Coronary artery (tissue), 2 donors: Measurements from ENCODE around the gene EPB41L2.

Experiments used
- DNase-seq: peaks from one replicate; pipeline ENCODE4 v3.0.0-alpha.2; 2017; ENCODE audit warnings: low spot score
- H3K27ac ChIP-seq, 2 donors: fragments of 200-600 bp; sonication (generic); one replicate each; pipeline ENCODE4 v1.5.1; 2016 to 2019
- H3K4me3 ChIP-seq: fragments of 200-600 bp; sonication (generic); 2 replicates; pipeline ENCODE4 v1.5.1; 2016; ENCODE audit warnings: mild to moderate bottlenecking, moderate library complexity
- CTCF ChIP-seq: fragments of 200-600 bp; sonication (generic); IDR thresholded peaks from one replicate; pipeline ENCODE4 v1.5.1; 2019; ENCODE audit warnings: antibody characterized with exemption

The EPB41L2 gene

GRCh38 chr6:130965656-130966055, 97.4 kb downstream of the EPB41L2 start:
- no peak for TF ChIP-seq CTCF
- Histone ChIP-seq H3K27ac (no peak overlapping the region), H3K4me3 (no peak overlapping the region)
- DNase-seq: no peak

DNA sequence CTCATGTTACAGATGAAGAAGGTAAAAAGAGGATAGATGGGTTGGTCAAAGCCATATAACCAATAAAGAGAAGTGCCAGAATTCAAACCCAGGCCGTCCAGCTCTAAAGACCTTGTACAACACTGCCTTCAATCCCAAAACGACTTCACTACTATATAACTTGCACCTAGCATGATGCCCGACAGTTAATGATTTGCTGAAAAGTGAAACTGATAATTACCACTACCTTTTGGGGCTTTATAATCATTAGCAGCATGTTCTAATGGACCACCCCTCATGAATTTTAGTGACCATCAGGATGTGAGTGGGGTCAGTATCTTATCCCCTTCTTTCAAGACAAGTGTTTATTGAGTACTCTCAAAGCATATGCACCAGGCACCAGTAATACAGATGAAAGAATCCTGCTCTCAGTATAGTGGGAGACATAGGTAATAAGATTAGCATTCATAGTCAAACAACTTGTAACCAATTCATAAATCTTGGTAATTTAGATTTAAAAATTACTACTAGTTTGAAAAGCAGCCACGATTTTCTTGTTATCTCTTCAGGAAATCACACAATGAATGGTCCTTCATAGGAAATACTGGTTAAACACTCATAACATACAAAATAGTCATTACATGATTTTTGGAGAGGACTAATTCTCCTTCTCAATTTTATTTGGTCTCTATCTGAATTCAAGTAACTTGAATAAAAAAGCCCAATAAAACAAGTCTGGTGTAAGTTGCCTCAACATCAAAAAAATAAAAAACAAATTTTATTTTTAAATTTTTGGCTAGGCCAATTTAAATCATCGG, 98.0 kb downstream of the EPB41L2 start:
- Histone ChIP-seq H3K4me3 (no peak overlapping the region), H3K27ac (peak overlapping the region in 1 of 2 donors; percentile 20)
- no peak for TF ChIP-seq CTCF
- DNase-seq: no peak

DNA sequence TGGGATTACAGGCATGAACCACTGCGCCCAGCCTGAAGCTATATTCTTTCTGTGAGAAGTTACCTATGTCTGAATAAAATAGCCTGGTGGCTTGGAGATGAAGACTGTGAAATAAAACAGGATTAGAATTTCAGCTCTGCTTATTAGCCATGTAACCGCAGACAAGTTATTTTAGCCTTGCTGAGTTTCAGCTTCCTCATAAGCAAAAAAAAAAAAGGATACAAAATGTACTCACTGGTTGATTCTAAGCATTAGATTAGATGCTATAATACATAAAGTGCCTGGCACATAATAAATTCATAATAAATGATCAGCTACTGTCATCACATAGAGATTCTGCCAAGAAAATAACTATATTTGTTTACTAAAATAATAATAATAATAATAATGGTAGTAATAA, 98.8 kb downstream of the EPB41L2 start:
- Histone ChIP-seq H3K4me3 (no peak overlapping the region), H3K27ac (no peak overlapping the region)
- DNase-seq: no peak
- no peak for TF ChIP-seq CTCF

GRCh38 chr6:130962966-130963365, 100.1 kb downstream of the EPB41L2 start:
- no peak for TF ChIP-seq CTCF
- DNase-seq: no peak
- Histone ChIP-seq H3K4me3 (no peak overlapping the region), H3K27ac (no peak overlapping the region)

DNA sequence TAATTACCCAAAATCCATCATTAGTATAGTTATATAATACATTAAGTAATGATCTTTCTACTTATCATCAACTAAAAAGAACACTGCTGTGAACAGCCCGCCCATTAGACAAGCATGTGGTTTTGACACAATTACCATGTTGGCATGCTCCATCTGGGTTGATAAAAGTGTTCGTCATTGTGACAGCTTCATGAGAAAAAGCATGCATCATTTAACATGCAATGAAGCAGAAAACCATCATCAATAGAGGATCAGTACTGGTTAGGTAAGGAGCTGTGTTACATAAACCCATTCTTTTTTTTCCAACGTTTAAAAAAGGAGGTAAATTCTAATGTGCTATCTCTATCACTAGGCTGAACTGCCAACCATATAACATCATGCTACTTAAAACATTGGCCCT, 101.9 kb downstream of the EPB41L2 start:
- Histone ChIP-seq H3K4me3 (no peak overlapping the region), H3K27ac (no peak overlapping the region)
- TF ChIP-seq CTCF: no peak
- DNase-seq: no peak

GRCh38 chr6:130959951-130960350, 103.1 kb downstream of the EPB41L2 start:
- H3K4me3 ChIP-seq: no peak overlapping the region
- no peak for TF ChIP-seq CTCF
- no peak overlapping the region for H3K27ac ChIP-seq
- no peak for DNase-seq

GRCh38 chr6:130958468-130958867, 104.6 kb downstream of the EPB41L2 start:
- no peak for DNase-seq

More at GRCh38 chr6:130958468-130958867, 104.6 kb downstream of the EPB41L2 start:
- TF ChIP-seq CTCF: no peak
- H3K27ac ChIP-seq: no peak overlapping the region
- H3K4me3 ChIP-seq: no peak overlapping the region
